ENCODE data around the gene CETP. TPM values are rescaled to one million over a fixed set of nuclear protein-coding genes. Genes with fewer than 3 reads are reported as not detected.
A peak's percentile ranks its signal among the peaks of the same experiment; 100 is the strongest.

Gene CETP
- total RNA-seq, 4 donors from 2014 or later = 0.40 to 4.0 (median 1.7) TPM

- TF ChIP-seq CTCF (IDR thresholded peaks at IDR 0.05) (no peak), POLR2A (IDR thresholded peaks at IDR 0.05) (no peak)
- intact Hi-C loops (cut with DNase I) = no loop called here
- WGBS, 2 donors = 83 to 93% methylated on average over 9 to 11 of the region's 11 CpGs
- no peaks in the 10 kb centered on the region for H3K9me3 ChIP-seq
- peak overlapping the region; percentile 27 to 68 (median 63) for H3K27ac ChIP-seq
- H3K36me3 ChIP-seq = no peaks in the 10 kb centered on the region
- peak in 1 of 2 donors; percentile 27 for DNase-seq
- peaks cover 0 to 22% of the 10 kb centered on the region in 2 donors for H3K4me1 ChIP-seq
- no peak overlapping the region for H3K4me3 ChIP-seq (replicated peaks in 1 of 3)
- no peaks in the 10 kb centered on the region for H3K27me3 ChIP-seq
Observed at GRCh38 chr16:56999409-57000270, 37.9 kb downstream of the CETP start.

GRCh38 chr16:57000271-57001025, 38.7 kb downstream of the CETP start:
- peak; percentile 15 to 27 for DNase-seq
- no peak overlapping the region for H3K4me3 ChIP-seq (replicated peaks in 1 of 3)
- WGBS, 2 donors = 67 to 69% methylated on average over 3 to 5 of the region's 5 CpGs
- H3K36me3 ChIP-seq = no peaks in the 10 kb centered on the region
- no peaks in the 10 kb centered on the region for H3K27me3 ChIP-seq
- H3K4me1 ChIP-seq = peaks cover 0 to 22% of the 10 kb centered on the region in 2 donors
- H3K9me3 ChIP-seq = no peaks in the 10 kb centered on the region
- TF ChIP-seq POLR2A (IDR thresholded peaks at IDR 0.05) (no peak), CTCF (IDR thresholded peaks at IDR 0.05) (no peak)
- intact Hi-C loops (cut with DNase I) = no loop called here
- H3K27ac ChIP-seq = peak overlapping the region; percentile 27 to 68 (median 63)

GRCh38 chr16:57001026-57001679, 39.4 kb downstream of the CETP start:
- WGBS, 2 donors = 82 to 89% methylated on average over 7 to 8 of the region's 8 CpGs
- intact Hi-C loops (cut with DNase I) = no loop called here
- no peak for DNase-seq

More at GRCh38 chr16:57001026-57001679, 39.4 kb downstream of the CETP start:
- H3K36me3 ChIP-seq = no peaks in the 10 kb centered on the region
- H3K4me1 ChIP-seq = peaks cover 0 to 22% of the 10 kb centered on the region in 2 donors
- H3K9me3 ChIP-seq = no peaks in the 10 kb centered on the region
- peak overlapping the region; percentile 13 to 68 (median 52) for H3K27ac ChIP-seq
- no peaks in the 10 kb centered on the region for H3K27me3 ChIP-seq
- TF ChIP-seq CTCF (IDR thresholded peaks at IDR 0.05) = no peak
- TF ChIP-seq POLR2A (IDR thresholded peaks at IDR 0.05) = no peak
- no peak overlapping the region for H3K4me3 ChIP-seq (replicated peaks in 1 of 3)

Measured in thyroid gland (tissue), 4 donors.